Astrocyte (in vitro differentiated cells and primary cell): ENCODE measurements around the gene FBXO8.

ENCODE experiments used
- CTCF ChIP-seq: IDR thresholded peaks from 2 replicates; pipeline ENCODE4 v1.5.1; 2011; ENCODE audit warnings: low read depth, mild to moderate bottlenecking, inconsistent platforms, low read length, moderate library complexity; ENCODE audit not compliant: insufficient read depth
- EZH2 ChIP-seq: IDR thresholded peaks from 2 replicates; pipeline ENCODE4 v1.6.1; 2012; ENCODE audit warnings: mild to moderate bottlenecking, low read length, inconsistent platforms; ENCODE audit not compliant: insufficient read depth

- TF ChIP-seq CTCF (no peak), EZH2 (no peak)
These were observed 76.1 kb downstream of the FBXO8 start for GRCh38 chr4:174207367-174207766.
